Neuronal stem cell (in vitro differentiated cells): ENCODE data around the gene CBX4.

ENCODE experiments used
- DNase-seq: peaks from one replicate; pipeline ENCODE4 v3.0.0-alpha.2; 2013; ENCODE audit warnings: low spot score
- H2AFZ ChIP-seq: one replicate; pipeline ENCODE4 v1.6.1; 2013; ENCODE audit warnings: mild to moderate bottlenecking, low read length, inconsistent platforms
- H2AK5ac ChIP-seq: 2 replicates; pipeline ENCODE4 v1.6.1; 2013; ENCODE audit warnings: low read depth, mild to moderate bottlenecking, inconsistent platforms, low read length, moderate library complexity, mixed read lengths
- H2BK120ac ChIP-seq: 2 replicates; pipeline ENCODE4 v1.6.1; 2013; ENCODE audit warnings: low read depth, mild to moderate bottlenecking, inconsistent platforms, low read length, moderate library complexity, mixed read lengths
- H2BK12ac ChIP-seq: one replicate; pipeline ENCODE4 v1.6.1; 2013; ENCODE audit warnings: low read length, inconsistent platforms
- H2BK15ac ChIP-seq: 2 replicates; pipeline ENCODE4 v1.6.1; 2013; ENCODE audit warnings: mild to moderate bottlenecking, low read length, inconsistent platforms, mixed read lengths
- H2BK5ac ChIP-seq: one replicate; pipeline ENCODE4 v1.6.1; 2013; ENCODE audit warnings: inconsistent platforms, mild to moderate bottlenecking, low read length, moderate library complexity
- H3K14ac ChIP-seq: one replicate; pipeline ENCODE4 v1.6.1; 2013; ENCODE audit warnings: low read length, inconsistent platforms
- H3K18ac ChIP-seq: 2 replicates; pipeline ENCODE4 v1.6.1; 2013; ENCODE audit warnings: low read length, inconsistent platforms
- H3K23ac ChIP-seq: 2 replicates; pipeline ENCODE4 v1.6.1; 2013; ENCODE audit warnings: low read depth, mild to moderate bottlenecking, mixed read lengths, low read length, inconsistent platforms; ENCODE audit not compliant: poor library complexity
- H3K27ac ChIP-seq: replicated peaks from 3 replicates; pipeline ENCODE4 v1.5.1; 2013; ENCODE audit warnings: low read length, inconsistent platforms
- H3K27me3 ChIP-seq, 3 experiments: 2 replicates each; pipeline ENCODE4 v1.6.1; 2013; ENCODE audit warnings: low read length in 3 of 3, mild to moderate bottlenecking in 2 of 3, inconsistent platforms in 1 of 3, low read depth in 1 of 3, mixed read lengths in 1 of 3, moderate library complexity in 1 of 3; ENCODE audit not compliant: control insufficient read depth in 3 of 3, insufficient read depth in 3 of 3
- H3K36me3 ChIP-seq, 2 donors: replicated peaks in 1 of 2; 2 replicates each; pipeline ENCODE4 v1.6.1; 2013; ENCODE audit warnings: low read length in 2 of 2; ENCODE audit not compliant: control insufficient read depth in 2 of 2, insufficient read depth in 2 of 2
- H3K4ac ChIP-seq: 2 replicates; pipeline ENCODE4 v1.6.1; 2013; ENCODE audit warnings: inconsistent platforms, mild to moderate bottlenecking, low read length, moderate library complexity
- H3K4me1 ChIP-seq, 2 donors: 1 replicate in 1 of 2; 2 replicates in 1 of 2; pipeline ENCODE4 v1.6.1; 2013; ENCODE audit warnings: low read length in 2 of 2, low read depth in 1 of 2; ENCODE audit not compliant: control insufficient read depth in 2 of 2, insufficient read depth in 1 of 2
- H3K4me2 ChIP-seq: one replicate; pipeline ENCODE4 v1.6.1; 2013; ENCODE audit warnings: mild to moderate bottlenecking, low read length, inconsistent platforms; ENCODE audit not compliant: insufficient read depth, poor library complexity, severe bottlenecking
- H3K4me3 ChIP-seq, 2 donors: 2 replicates each; pipeline ENCODE4 v1.5.1; 2013; ENCODE audit warnings: low read length in 2 of 2, mild to moderate bottlenecking in 2 of 2, inconsistent platforms in 1 of 2, moderate library complexity in 1 of 2
- H3K79me1 ChIP-seq: one replicate; pipeline ENCODE4 v1.6.1; 2013; ENCODE audit warnings: low read depth, mild to moderate bottlenecking, inconsistent platforms, low read length, moderate library complexity
- H3K9ac ChIP-seq: one replicate; pipeline ENCODE4 v1.6.1; 2013; ENCODE audit warnings: mild to moderate bottlenecking, low read depth, low read length, inconsistent platforms; ENCODE audit not compliant: poor library complexity
- H3K9me3 ChIP-seq, 2 donors: replicated peaks in 1 of 2; 2 replicates each; pipeline versions ENCODE3 to v1.6.1; 2013; ENCODE audit warnings: low read length in 2 of 2, mild to moderate bottlenecking in 2 of 2, inconsistent platforms in 1 of 2, low read depth in 1 of 2, mixed read lengths in 1 of 2, moderate library complexity in 1 of 2; ENCODE audit not compliant: control insufficient read depth in 2 of 2, insufficient read depth in 1 of 2
- H4K8ac ChIP-seq: one replicate; pipeline ENCODE4 v1.6.1; 2013; ENCODE audit warnings: low read depth, mild to moderate bottlenecking, inconsistent platforms, low read length, moderate library complexity
- H4K91ac ChIP-seq: one replicate; pipeline ENCODE4 v1.6.1; 2013; ENCODE audit warnings: low read length, low read depth, mild to moderate bottlenecking, inconsistent platforms; ENCODE audit not compliant: poor library complexity
- WGBS, 2 donors: extraction: QIAGEN DNeasy Blood & Tissue Kit; methylation state at CpG; one replicate each; pipeline ENCODE4 v1.1.7; 2013; ENCODE audit warnings: missing lambda C conversion rate in 2 of 2, mixed read lengths in 1 of 2; ENCODE audit not compliant: insufficient read length in 2 of 2, insufficient replicate concordance in 1 of 2; ENCODE audit errors: extremely low coverage in 2 of 2; 5-methylcytosine and 5-hydroxymethylcytosine counted together

Gene CBX4

GRCh38 chr17:79866791-79867518 is 27.7 kb upstream of the CBX4 start:
- no CpG with 5 or more reads among the region's 11 CpGs for WGBS, 2 donors
- Histone ChIP-seq H2AK5ac (no peak overlapping the region), H3K14ac (no peak overlapping the region), H2BK5ac (no peak overlapping the region), H2BK120ac (no peak overlapping the region), H3K23ac (no peak overlapping the region), H3K9ac (no peak overlapping the region), H3K4me1 (peaks cover 15 to 17% of the 10 kb centered on the region in 2 donors), H3K4me2 (no peak overlapping the region), H3K4me3 (no peak overlapping the region), H3K79me1 (no peaks in the 10 kb centered on the region), H3K9me3 (no peaks in the 10 kb centered on the region), H3K36me3 (no peaks in the 10 kb centered on the region), H3K18ac (peak overlapping the region; percentile 45), H3K4ac (no peak overlapping the region), H4K91ac (no peak overlapping the region), H4K8ac (no peak overlapping the region), H2BK15ac (no peak overlapping the region), H2BK12ac (no peak overlapping the region), H3K27ac (no peak overlapping the region), H3K27me3 (peaks cover 0 to 6% (median 2%) of the 10 kb centered on the region in 3 experiments), H2AFZ (no peak overlapping the region)
- DNase-seq, result no peak

- Histone ChIP-seq H2BK5ac (peak overlapping the region; percentile 0), H3K14ac (peak overlapping the region; percentile 58), H3K23ac (peak overlapping the region; percentile 27), H3K27ac (no peak overlapping the region), H3K27me3 (peaks cover 0 to 4% (median 2%) of the 10 kb centered on the region in 3 experiments), H3K9ac (no peak overlapping the region), H3K18ac (peak overlapping the region; percentile 53), H3K4me1 (peaks cover 17 to 24% of the 10 kb centered on the region in 2 donors), H3K79me1 (no peaks in the 10 kb centered on the region), H4K91ac (no peak overlapping the region), H3K4ac (peak overlapping the region; percentile 56), H3K36me3 (no peaks in the 10 kb centered on the region), H2BK15ac (peak overlapping the region; percentile 18), H2AFZ (no peak overlapping the region), H2BK120ac (no peak overlapping the region), H3K9me3 (no peaks in the 10 kb centered on the region), H2AK5ac (peak overlapping the region; percentile 81), H4K8ac (no peak overlapping the region), H3K4me3 (no peak overlapping the region), H3K4me2 (no peak overlapping the region), H2BK12ac (no peak overlapping the region)
- no peak for DNase-seq
- WGBS, 2 donors, result no CpG with 5 or more reads among the region's 18 CpGs
These were observed 26.3 kb upstream of the CBX4 start for GRCh38 chr17:79865351-79866210.

- Histone ChIP-seq H2BK12ac (no peak overlapping the region), H2BK5ac (no peak overlapping the region), H3K4me3 (no peak overlapping the region), H3K4me2 (no peak overlapping the region), H3K36me3 (no peaks in the 10 kb centered on the region), H3K4ac (no peak overlapping the region), H3K18ac (peak overlapping the region; percentile 65), H4K91ac (no peak overlapping the region), H3K4me1 (peaks cover 18 to 25% of the 10 kb centered on the region in 2 donors), H3K27me3 (peaks cover 0 to 5% (median 2%) of the 10 kb centered on the region in 3 experiments), H3K9ac (no peak overlapping the region), H3K9me3 (no peaks in the 10 kb centered on the region), H2AK5ac (no peak overlapping the region), H3K27ac (no peak overlapping the region), H3K79me1 (no peaks in the 10 kb centered on the region), H3K23ac (no peak overlapping the region), H2AFZ (no peak overlapping the region), H2BK120ac (no peak overlapping the region), H2BK15ac (peak overlapping the region; percentile 14), H4K8ac (no peak overlapping the region), H3K14ac (no peak overlapping the region)
- no peak for DNase-seq
- no CpG with 5 or more reads among the region's 20 CpGs for WGBS, 2 donors
These were observed 25.5 kb upstream of the CBX4 start for GRCh38 chr17:79864617-79865250.
